HG03095 (cell line): ENCODE data around the gene MPDZ.

Experiments used
- ATAC-seq: cut with Tn5 transposase; IDR thresholded peaks from one replicate; pipeline ENCODE4 v1.9.1; 2021; ENCODE audit warnings: moderate library complexity; ENCODE audit not compliant: unreplicated experiment

The MPDZ gene

DNA sequence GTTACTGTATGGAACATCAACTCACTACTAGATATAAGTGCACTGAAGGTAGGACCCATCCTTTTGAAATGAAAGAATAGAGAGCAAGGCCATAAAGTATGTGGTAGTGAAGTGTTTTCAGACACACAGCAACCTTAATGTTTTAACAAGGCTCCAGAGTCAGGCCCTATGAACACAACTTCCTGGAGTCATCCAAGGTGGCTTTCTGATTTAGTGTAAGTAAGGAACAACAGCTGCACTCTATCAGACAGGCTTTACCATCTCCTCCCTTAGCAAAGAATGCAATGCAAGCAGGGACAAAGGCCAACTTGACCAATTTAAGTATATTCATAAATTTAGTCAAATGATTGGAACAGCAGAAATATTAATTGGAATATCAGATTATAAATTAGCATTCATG, 90.1 kb downstream of the MPDZ start:
- ATAC-seq, result no peak

DNA sequence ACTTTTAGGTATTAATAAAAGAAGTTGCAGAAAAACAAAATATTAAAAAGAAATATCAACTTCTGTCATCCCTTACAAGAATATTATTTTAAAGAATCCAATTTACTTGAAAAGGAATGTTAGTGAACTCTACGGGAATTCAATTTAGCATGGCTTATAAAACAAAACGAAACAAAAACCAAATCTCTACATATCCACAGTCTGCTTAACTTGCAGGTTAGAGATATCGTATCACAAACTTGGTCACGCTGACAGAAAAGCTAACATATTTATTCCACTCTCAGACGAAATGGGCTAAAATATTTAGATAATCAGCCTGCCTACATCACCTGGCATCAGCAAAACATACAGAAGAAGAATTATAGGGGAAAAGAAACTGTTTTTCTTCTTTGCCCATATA, 92.7 kb downstream of the MPDZ start:
- ATAC-seq, result no peak

DNA sequence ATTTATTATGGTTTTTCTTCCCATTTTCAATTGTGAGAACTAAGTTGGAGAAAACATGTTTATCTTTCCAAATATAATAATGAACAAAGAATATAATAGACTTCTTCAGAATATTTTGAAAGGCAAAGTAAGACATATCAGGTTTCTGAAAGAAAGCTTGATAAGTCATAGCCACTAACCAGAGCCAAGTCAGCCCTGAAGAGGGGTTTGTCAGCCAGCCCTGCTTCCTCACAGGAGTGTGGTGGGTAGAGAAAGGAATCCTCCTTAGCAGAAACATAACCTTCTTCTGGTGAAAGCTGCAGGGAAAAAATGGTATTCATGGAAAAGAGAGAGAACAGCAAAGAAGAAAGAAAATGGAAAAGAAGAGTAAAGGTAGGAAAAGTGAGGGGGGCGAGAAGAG, 93.4 kb downstream of the MPDZ start:
- no peak for ATAC-seq

DNA sequence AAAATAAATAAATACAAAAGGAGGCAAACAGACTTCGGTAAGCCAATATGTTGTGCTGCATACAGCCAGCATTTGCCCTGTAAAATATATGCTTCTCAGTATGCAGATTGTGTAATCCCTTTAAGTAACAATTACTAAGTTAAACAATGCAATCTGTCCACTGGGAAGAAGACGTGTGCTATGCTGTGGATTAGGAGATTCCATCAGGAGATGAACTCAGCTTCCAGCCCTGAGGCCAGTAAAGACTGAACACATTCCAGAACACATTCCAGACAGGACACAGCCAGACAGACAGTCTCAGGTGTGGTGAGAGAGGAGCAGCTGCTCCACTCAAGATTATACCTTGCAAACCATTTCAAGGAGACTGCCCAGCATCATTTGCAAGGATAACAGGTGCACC, 97.8 kb downstream of the MPDZ start:
- ATAC-seq, result no peak

DNA sequence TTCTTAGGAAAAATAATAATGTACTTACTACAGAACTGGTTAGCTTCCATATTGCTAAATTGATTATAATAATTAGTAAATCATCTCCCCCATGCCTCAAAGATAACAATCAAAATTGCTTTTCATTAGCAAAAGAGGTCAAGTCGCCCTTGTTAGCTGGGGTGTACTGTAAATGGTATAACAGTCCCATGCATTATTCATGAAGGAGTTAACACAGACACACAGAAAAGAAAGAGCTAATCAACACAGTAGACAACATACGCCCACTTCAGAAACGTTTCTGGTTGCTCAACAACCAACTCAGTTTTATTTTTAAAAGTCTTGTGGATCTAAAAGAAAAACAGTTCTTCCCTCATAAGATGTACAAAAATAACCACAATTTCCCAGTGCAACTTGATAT, 100.2 kb downstream of the MPDZ start:
- no peak for ATAC-seq

DNA sequence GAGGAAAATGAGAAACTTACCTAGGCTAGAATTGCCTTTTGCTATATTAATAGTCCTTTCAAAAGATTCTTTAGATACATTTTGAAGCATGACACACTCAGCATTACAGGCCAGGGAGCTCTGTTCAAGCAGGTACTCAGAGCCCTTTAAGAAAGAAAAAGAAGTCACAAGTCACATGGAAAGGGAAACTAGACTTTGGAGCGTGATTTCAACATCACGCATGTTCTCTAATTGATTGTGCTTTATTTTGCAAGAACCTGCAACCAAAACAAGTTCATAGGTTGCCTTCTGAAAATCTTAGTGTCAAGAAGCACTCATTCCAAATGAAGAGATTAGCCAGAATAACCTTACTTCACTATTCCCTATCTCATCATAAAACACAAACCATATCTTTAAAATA, 103.8 kb downstream of the MPDZ start:
- no peak for ATAC-seq

DNA sequence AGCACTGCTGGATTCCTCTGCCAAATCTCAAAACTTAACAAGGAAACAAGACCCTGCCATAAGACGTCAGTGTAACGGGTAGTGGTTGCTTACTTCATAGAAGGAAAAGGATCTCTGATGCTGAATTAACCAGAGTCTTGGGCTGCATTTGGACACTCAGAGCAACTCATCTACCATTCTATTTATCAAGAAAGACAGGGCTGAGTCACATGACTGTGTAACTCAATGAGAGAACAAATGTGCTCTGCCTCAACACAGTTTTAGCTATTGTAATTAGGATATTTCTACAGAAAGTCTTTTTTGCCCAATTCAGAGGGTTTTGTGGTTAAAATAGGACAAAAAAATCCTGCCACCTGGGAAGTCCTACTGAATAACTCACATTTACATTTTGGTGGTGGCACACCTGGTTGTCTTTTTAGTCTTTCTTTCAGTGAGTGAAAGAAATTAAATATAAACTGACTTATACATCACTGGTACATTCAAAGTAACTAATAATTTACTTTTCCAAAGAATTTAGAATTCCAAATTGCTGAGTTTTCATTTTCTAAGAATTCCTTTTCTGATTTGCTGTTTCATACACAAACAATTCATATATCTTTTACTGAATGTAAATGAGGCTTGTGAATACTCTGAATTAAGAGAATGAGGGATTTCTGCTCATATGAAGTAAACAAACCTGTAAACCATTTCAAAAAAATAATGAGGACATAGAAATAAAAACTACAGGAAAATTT, 104.4 kb downstream of the MPDZ start:
- no peak for ATAC-seq

DNA sequence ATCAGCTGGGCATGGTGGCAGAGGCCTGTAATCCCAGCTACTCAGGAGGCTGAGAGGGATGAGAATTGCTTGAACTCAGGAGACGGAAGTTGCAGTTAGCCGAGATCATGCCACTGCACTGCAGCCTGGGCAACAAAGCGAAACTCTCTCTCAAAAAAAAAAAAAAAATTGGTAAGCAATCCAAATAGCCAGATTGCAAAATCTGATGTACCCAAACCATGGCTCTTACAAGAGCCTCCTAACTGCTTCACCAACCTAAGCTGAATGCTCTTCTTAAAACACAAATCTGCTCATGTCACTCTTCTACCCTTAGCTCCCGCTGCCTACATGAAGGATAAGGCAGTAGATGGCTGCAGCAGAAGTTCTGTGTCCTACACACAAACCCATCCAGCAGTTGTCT, 105.9 kb downstream of the MPDZ start:
- no peak for ATAC-seq

DNA sequence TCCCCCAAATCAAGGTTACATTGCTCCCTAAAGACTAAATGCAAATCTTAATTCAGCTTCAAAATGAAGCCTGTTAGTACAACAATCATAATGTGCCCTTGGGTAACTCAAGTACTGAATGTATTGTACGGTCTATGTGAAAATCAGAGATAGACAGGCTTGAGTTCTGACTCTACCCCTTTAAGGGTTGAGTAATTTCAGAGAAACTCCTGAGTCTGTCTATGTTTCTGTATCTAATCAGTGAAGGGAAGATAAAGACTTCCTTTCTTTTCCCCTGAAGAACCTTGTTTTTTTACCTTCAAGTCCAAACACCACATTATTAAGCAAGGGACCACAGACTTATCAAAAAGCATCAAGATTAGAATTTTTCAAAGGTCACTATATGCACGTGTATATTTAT, 108.2 kb downstream of the MPDZ start:
- ATAC-seq, result no peak

DNA sequence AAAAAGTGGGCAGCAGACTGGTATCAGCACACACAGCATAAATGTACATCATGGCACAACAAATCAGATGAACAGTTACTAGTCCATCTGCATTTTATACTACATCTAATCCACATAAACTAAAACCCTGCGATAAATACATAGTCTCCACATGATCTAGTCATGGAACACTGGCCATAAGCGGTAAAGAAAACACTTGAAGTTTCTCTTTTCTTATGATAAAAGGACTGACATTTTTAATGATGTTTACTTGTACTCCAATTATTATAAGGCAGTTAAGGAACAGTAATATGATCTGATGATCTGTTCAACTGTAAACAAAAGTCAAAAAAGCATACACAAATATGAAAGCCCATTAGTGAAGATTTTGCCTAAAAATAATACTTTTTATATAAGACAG, 112.5 kb downstream of the MPDZ start:
- no peak for ATAC-seq

DNA sequence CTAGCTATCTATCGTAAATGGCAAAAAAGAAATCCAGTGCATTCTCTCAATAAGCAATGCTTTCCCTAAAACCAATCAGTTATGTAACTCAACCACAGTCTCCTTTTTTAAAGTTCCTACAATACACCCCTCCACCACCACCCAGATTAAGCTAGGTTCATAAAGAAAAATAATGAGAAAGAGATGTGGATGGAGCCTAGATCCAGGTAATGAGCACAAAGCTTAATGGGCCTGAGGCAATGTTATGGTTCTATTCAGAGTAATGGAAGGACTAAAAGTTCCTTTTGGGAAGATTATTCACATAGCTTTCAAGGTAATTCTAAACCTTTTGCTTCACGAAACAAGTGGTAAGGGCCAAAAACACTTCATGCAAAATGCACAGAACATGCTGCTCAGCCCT, 113.5 kb downstream of the MPDZ start:
- no peak for ATAC-seq

DNA sequence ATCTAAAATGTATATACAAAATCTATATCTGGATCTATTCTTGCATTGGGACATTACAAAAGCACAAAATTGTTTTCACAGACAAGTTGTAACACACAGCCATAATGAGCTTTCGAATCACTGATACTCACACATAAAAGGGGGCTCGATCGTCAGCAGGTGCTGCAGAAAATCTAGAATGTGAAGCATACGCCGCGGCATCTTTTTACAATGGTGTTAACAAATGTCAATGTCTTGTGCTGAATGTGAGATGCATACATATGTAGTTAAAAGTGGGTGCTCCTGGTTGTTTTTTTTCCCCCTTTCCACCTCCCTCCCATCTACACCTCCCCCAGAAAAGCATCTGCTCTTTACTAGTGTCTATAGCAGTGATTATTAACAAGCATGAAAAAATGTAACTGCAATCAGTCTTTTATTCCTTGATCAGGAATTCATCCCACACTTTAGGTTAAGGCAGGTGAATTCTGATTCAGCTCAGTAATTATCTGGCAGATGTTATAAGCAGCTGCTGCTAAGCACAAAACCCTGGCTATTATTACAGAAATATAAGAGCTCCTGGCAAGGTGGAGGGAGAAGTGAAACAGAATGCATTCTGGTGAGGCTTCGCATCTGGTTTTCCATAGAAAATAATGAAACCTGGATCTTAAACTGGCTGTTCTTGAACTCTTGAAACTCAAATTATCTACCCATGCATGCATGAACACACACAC, 114.1 kb downstream of the MPDZ start:
- ATAC-seq, result no peak

DNA sequence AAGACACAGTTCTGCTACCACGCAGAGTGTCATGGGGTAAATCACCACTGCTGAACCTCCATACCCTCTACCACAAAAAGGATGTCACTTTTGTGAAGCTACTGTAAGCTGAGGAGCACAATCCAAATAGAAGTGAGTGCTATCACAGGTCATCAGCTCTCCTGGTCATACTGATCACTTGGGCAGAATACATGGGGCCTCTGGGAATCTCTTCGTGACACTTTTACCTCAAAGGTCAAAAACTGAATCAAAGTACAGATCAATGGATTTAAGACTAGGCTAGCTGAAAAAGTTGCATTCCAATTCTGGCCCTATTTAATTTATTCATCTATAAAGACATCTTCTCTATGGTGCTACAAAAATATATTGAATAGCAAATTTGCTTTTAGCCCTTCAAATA, 115.5 kb downstream of the MPDZ start:
- ATAC-seq, result no peak

DNA sequence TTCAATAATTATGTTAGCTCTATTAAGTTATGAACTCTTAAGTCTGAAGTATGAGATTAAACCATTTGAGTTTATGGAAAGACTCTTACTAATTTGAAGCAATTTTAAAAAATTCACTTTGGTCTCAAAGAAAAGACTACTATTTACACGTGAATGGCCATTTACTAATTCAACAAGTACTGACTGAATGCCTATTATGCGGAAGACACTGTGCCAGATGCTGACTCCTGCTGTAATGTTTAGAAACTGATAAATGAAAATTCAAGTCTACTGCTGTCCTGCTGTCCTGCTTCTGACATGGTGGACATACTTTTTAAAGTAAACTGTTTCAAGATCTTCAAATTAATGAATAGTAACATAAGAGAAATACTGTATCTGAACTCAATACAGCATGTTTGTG, 116.2 kb downstream of the MPDZ start:
- ATAC-seq, result no peak

DNA sequence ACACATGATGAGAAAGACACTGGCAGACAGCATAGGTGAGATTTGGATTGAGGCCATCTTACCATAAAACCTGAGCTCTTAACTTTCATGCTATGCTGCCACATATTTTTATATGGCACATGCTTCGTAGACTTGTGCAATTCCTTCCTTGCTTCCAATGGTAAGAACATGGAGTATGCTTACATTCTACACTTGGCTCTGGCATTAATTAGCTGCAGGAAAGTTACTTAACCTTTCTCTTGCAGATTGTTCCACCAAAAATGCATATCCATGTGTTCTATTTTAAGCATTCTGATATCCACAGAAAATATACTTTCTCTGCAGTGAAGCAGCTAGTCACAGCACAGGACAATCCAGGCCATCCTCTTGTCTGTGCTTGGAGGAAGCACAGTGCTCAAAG, 119.4 kb downstream of the MPDZ start:
- no peak for ATAC-seq

DNA sequence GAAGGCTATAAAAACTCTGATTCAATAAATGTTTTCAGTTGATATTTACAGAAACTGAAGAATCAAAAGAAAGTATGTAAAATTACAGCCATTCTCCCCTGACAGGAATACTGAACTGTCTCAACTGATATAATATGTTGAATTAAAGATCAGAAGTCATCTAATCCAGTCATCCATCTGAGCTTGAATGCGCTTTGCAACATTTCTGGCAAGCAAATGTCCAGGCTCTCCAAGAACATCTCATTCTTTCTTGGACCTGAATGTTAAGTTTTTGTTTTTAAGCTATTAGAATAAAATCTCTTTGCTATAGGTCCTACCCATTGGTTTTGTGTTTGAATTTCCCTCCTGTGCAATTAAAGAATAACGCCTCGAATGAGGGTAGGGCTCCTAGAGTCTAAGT, 120.5 kb downstream of the MPDZ start:
- ATAC-seq, result no peak

DNA sequence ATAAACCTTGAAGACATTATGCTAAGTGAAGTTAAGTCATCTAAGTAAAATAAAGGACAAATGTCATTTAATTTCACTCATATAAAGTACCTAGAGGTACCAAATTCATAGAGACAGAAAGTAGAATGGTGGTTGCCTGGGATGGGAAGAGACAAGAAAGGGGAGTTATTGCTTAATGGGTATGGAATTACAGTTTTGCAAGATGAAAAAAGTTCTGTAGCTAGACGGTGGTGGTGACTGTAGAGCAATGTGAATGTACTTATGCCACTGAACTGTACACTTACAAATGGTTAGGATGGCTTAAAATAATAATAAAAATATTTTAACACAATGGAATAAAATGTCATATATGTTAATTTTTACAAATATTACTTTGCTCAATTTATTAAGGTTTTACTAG, 128.0 kb downstream of the MPDZ start:
- ATAC-seq, result no peak

DNA sequence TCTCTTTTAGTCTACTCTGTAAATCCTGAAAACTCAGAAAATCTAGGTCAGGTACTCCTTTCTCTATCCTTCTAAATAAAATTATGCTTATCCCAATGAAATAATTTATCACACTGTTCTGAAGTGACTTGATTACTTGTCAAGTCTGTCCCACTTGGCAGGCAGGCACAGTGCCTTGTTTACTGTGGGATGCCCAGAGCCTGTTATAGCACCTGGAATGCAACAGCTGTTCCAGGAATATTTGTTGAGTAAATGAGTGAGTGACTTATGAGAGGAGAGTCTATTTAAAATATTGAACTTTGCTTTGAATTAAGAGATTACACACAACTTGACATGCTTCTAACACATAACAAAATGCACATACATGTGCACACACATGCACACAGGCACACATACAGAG, 130.0 kb downstream of the MPDZ start:
- no peak for ATAC-seq

DNA sequence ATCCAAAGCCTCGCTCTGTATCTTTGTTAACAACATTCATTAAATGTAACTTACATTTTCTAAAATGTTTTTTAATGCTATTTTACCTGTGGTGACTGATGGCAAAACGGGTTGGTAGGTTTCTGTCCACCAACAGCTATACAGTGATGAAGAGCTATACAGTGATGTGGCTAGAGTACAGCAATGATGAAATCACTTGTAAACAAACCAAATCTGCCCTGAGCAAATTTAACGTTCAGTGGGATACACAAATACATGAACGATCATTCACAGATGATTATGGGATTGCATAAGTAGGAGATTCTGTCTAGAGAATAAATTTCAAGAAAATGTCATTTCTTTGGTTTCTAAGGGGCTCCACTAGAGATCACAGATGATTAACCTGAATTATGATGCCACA, 132.7 kb downstream of the MPDZ start:
- ATAC-seq, result no peak

DNA sequence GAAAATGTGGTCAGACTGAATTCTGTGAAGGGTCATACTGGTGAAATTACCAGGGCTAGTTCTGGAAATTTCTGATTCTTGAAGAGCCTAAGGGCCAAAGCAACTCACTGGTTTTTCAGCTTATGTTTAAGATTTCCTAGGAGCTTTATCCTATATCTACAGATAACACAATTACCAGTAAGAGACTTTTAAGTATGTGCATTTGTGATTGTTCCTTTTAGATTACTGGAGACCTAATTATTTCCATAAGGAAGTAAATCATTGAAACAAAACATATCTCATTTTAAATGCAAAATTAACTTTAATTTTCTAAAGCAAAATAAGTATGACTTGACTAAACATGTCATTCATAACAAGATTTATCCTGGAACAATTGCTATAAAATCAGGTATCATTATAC, 134.2 kb downstream of the MPDZ start:
- no peak for ATAC-seq

DNA sequence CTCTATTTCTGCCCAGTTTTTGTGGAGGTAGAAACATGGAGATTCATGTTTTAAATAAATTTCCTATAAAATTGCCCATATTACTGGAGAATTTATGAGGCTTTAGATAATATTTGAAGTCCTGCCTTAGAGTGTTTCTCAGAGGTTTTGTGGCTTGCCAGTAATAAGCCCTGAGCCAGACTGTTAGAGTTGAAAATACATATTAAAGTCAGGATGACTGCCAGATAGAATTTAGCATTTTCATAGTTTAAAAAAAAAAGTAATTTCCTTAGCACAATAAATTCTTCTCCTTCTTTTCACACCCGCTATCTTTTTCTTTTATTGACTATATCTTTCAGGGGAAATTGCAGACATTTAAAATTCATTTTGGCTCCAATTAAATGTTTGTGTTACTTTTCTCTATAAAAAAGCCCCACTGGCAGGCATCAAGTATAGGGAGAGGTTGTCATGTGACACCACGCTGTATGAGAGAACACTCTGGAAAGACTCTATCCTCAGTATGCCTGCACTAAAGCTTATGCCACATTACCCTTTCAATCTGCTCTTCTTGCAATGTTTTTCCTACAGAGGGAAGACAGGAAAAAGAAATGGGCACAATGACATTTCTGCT, 135.2 kb downstream of the MPDZ start:
- no peak for ATAC-seq

DNA sequence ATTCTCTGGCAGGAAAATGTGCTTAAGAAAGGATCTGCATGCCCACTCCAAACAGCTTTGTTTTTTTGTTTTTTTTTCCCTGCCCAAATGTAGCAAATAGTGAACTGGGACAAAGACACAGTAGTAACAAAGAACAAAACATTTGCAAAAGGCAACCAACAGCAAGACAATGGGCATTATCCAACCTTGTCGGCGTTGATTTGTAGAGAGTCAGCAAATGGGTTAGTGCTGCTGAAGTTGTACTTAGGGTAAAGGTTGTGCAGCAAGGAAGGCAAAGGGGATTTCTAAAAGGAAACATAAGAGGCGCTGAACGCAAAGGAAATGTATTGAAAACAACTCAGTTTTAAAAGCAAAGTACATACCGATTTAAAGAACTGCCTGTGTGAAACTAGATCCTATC, 136.2 kb downstream of the MPDZ start:
- no peak for ATAC-seq
